Lower lobe of right lung (tissue), 2 donors: ENCODE results near the gene CD8B. TPM values are rescaled to one million over a fixed set of nuclear protein-coding genes. Genes with fewer than 3 reads are reported as not detected.
A peak's percentile ranks its signal among the peaks of the same experiment; 100 is the strongest.
"Not testable (repeated sequence)": the region's sequence is repeated elsewhere in the genome, so short reads cannot be mapped to it uniquely, and the experiment has no call there.

Source experiments
- ATAC-seq, 2 donors: fragments of 200-7000 bp; cut with Tn5 transposase; one replicate each; pipeline ENCODE4 v1.9.1; 2020 to 2022; ENCODE audit warnings: mild to moderate bottlenecking in 2 of 2, moderate library complexity in 2 of 2
- DNase-seq: peaks from one replicate; pipeline ENCODE4 v3.0.0-alpha.2; 2020
- H3K27ac ChIP-seq: fragments of 200-600 bp; one replicate; pipeline ENCODE4 v1.8.0; 2022
- H3K27me3 ChIP-seq: fragments of 200-600 bp; one replicate; pipeline ENCODE4 v1.8.0; 2022; ENCODE audit warnings: low read depth
- H3K36me3 ChIP-seq: fragments of 200-600 bp; one replicate; pipeline ENCODE4 v1.8.0; 2022; ENCODE audit warnings: mild to moderate bottlenecking
- H3K4me1 ChIP-seq: fragments of 200-600 bp; one replicate; pipeline ENCODE4 v1.8.0; 2022
- H3K4me3 ChIP-seq: fragments of 200-600 bp; one replicate; pipeline ENCODE4 v1.8.0; 2022; ENCODE audit warnings: mild to moderate bottlenecking
- H3K9me3 ChIP-seq: fragments of 200-600 bp; one replicate; pipeline ENCODE4 v1.8.0; 2022
- intact Hi-C: fragments of 100-400 bp; cut with DNase I; formaldehyde crosslinking; loops from one replicate; pipeline ENCODE4 v1.11.0; 2022
- total RNA-seq: library from RNA; stranded (reverse); fragmentation: NEBNext Ultra II Directional; extraction: Animal tissue kit (Norgen Biotek cat#: 25700); gene quantifications from one replicate; pipeline ENCODE4 v1.2.1, GENCODE V29; 2021
- TF ChIP-seq, protein P1 (sequence below): fragments of 200-600 bp; IDR thresholded peaks from one replicate; pipeline ENCODE4 v1.8.0; 2022; ENCODE audit warnings: antibody characterized with exemption, mild to moderate bottlenecking
- donor health status: DM: no; HTN: yes; CAD: no; lungs with severe emphysema.

CD8B gene
- total RNA-seq, 1 donor from 2014 or later: 1.5 TPM

DNA sequence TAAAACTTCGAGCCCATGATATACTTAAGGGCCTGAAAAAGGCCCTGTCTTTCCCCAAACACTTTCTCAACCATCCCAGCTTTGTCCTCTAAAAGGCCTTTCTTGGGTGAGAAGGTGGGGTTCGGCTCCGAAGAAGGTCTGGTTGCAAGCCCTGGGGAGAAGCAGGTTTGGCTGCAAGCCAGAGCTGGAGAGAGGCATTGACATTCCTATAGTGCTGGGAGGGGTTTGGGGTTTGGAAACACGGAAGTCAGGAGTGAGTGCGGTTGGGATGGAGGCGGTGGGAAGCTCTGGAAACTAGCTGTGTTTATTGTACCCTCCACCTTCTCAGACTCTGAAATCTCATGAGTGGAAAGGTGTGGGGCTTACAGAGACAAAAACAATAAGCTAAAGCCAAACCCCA lies 5.7 kb downstream of the CD8B start:
- intact Hi-C loops, H3K9me3 ChIP-seq, H3K27ac ChIP-seq, H3K4me3 ChIP-seq, H3K27me3 ChIP-seq, H3K36me3 ChIP-seq, H3K4me1 ChIP-seq: not testable (repeated sequence)
- peak; percentile 60 for DNase-seq
- peak; percentile 67 to 68 for ATAC-seq

DNA sequence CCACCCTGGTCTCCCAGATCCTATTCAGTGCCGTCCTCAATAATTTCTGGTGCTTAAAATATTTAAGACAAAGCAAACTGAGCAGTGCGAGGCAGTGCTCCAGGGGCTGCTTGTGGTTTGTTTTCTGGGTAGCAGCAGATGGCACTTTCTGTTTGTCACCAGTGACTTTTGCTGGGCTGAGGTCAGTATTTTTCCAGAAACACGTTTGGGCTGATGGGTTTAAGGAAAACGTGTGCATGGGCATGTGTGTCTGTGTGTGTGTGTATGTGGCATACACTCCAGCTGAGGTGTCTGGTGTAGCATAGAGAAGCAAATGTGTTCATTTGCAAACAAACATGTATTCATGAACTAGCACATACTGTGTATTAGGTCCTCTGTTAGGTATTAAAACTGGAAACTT lies 10.1 kb downstream of the CD8B start:
- intact Hi-C loops, H3K4me1 ChIP-seq, H3K4me3 ChIP-seq, DNase-seq, H3K27ac ChIP-seq, H3K9me3 ChIP-seq, H3K36me3 ChIP-seq, ATAC-seq, H3K27me3 ChIP-seq: not testable (repeated sequence)

DNA sequence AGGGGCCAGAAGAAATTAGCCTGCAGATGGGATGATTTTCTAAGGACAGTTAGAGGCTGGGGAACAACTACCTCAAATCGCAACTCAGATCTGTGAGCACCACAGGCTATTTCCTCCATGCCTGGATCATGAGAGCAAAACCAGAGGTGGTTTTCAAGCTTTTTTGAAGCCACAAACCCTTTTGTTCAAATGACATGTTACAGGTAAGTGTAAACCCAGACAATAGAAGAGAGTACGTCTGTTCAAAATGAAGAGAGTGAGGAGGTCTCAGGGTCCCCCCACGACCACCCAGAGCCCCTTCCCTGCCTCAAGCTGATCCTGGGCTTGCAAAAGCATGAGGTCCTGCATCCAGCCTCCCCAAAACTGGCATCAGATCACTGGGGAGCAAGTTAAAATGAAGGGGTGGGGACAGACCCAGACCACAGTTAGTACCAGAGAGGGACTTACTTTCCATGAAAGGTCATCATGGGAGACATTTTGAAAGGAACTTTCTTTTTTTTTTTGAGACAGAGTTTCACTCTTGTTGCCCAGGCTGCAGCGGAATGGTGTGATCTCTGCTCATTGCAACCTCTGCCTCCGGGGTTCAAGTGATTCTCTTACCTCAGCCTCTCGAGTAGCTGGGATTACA lies 19.0 kb downstream of the CD8B start:
- DNase-seq, H3K9me3 ChIP-seq, H3K27ac ChIP-seq, H3K4me3 ChIP-seq, H3K4me1 ChIP-seq, intact Hi-C loops, H3K36me3 ChIP-seq, H3K27me3 ChIP-seq, ATAC-seq: not testable (repeated sequence)

DNA sequence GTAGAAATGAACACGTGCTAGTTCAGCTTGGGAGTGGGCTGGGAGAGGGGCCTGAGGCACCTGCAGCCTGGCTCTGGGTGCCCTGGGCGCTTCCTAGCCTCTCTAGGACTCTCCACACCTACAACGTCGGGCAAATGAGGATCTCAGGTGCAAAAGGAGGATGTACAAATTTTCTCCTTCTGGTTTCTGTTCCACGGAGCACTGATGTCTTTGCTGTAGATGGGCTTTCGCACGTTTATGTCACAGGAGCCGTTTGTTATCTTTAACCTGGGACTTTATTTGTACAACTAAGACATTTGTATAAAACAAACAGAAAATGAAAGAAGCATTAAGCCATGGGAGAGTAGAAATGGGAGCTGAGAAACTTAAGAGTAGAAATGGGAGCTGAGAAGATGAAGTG lies 20.4 kb downstream of the CD8B start:
- H3K9me3 ChIP-seq, H3K4me1 ChIP-seq, H3K36me3 ChIP-seq, DNase-seq, H3K27me3 ChIP-seq, ATAC-seq, H3K27ac ChIP-seq, intact Hi-C loops, H3K4me3 ChIP-seq: not testable (repeated sequence)

DNA sequence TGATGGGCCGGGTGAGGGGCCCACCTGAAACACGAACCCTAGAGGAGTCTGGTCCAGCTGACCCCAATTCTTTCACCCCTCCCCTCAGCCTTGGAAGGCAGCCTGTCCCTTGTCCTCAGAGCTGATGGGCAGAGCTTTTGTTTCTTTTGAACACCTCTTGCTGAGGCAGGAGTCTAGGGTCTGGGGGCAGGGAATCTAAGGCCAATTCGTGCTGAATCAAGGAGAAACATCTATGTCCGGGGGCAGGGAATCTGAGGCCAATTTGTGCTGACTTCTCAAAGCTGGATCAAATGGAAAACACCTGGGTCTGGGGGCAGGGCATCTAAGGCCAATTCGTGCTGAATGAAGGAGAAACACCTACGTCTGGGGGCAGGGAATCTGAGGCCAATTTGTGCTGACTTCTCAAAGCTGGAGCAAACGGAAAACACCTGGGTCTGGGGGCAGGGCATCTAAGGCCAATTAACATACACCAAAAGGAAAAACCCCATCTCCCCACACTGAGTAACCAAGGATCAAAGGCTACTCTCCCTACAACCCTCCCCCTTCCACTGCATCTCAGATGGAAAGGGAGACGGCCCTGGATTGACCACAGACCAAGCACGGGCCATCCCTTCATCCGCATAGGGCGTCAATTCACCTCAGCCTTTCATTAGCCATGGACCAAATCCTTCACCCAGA lies 21.7 kb downstream of the CD8B start:
- DNase-seq, H3K4me1 ChIP-seq, H3K9me3 ChIP-seq, H3K36me3 ChIP-seq, H3K27ac ChIP-seq, intact Hi-C loops, ATAC-seq, H3K4me3 ChIP-seq, H3K27me3 ChIP-seq: not testable (repeated sequence)

DNA sequence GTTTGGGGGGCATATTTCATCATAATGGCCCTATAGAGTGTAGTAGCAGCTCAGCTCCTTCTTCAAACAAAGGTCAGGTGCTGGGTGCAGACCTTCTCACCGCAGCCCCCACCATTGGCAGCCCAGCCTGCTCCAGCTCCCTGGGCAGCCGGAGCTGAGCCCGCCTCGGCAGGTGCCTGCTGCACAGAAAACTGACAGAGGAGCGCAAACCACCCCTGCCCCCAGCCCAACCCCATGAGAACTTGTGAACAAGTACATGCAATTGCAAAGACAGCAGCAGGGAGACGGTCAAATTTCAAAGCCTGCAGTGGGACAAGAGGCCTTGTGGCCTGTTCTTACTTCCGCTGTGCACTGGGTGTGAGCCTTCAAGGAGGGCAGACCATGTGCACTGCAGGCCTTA lies 22.2 kb downstream of the CD8B start:
- H3K4me3 ChIP-seq, intact Hi-C loops, DNase-seq, H3K36me3 ChIP-seq, ATAC-seq, H3K27ac ChIP-seq, H3K4me1 ChIP-seq, H3K27me3 ChIP-seq, H3K9me3 ChIP-seq: not testable (repeated sequence)

DNA sequence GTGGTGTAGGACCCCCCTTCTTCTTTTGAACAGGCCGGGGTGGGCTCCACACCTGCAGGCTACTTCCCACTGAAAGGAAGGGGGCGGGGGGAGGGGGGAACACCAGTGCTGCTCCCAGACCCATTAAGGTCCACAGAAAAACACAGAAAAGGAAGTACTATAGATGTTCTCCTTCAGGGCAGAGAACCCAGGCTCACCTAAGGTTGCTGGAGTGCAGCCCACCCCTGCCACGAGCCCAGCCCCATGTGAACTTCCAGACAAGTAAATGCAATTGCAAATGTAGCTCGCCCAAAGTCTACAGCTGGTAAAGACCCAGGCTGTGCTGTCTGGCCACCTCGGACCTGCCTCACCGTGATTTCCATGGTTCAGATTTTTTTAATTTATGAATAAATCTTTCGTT lies 24.0 kb downstream of the CD8B start:
- H3K4me3 ChIP-seq, intact Hi-C loops, H3K9me3 ChIP-seq, H3K36me3 ChIP-seq, H3K27ac ChIP-seq, H3K4me1 ChIP-seq, DNase-seq, H3K27me3 ChIP-seq: not testable (repeated sequence)
- peak in 1 of 2 donors; percentile 3 for ATAC-seq

DNA sequence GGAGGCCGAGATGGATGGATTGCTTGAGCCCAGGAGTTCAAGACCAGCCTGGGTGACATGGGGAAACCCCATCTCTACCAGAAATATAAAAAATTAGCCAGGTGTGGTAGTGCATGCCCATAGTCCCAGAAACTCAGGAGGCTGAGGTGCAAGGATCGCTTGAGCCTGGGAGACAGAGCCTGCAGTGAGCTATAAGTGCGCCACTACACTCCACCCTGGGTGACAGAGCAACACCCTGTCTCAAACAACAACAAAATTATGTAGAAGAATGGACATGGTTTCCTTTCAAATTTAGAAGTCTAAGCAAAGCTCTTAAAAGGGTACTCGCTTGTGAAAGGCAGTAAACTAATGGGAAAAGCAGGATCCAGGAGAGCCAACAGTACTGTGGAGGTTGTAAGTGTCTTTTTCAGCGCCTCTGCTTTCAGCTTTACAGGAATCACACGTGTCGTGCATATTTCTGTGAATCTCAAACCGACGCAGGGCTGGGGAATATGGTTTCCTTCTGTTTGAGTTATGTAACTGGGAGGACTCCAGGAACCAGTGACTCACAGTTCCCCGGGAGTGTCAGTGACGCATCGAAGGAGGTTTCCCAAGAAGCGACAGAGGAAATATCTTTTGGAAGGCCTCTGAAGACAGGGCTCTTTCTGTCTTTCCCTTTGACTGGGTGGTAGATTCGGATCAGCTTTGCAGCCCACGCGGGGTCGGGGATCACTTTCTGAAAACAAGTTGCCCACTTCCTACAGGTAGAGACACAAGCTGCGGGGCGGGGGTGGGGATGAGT lies 24.6 kb downstream of the CD8B start:
- DNase-seq (peak; percentile 74), ATAC-seq (peak; percentile 89)
- H3K27me3 ChIP-seq, H3K36me3 ChIP-seq, H3K4me3 ChIP-seq, H3K4me1 ChIP-seq, intact Hi-C loops, H3K27ac ChIP-seq, H3K9me3 ChIP-seq: not testable (repeated sequence)

DNA sequence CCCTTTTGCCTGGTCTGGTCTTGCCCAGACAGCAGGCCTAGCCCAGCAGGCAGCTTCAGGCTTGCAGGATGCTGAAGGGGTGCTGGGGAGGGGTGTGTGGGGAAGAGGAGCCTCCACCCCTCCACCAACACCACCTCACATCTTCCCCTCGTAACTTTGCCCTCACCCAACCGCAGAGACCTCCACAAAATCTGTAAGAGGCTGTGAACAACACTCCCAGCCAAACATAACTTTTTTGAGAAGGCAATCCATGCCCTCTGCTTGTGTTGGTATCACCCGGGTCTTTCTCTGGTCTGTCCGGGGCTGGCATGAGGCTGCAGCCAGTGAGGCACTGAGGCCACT lies 26.2 kb downstream of the CD8B start:
- H3K27ac ChIP-seq, DNase-seq, ATAC-seq, H3K36me3 ChIP-seq, intact Hi-C loops, H3K4me3 ChIP-seq, H3K9me3 ChIP-seq, H3K27me3 ChIP-seq, H3K4me1 ChIP-seq: not testable (repeated sequence)

DNA sequence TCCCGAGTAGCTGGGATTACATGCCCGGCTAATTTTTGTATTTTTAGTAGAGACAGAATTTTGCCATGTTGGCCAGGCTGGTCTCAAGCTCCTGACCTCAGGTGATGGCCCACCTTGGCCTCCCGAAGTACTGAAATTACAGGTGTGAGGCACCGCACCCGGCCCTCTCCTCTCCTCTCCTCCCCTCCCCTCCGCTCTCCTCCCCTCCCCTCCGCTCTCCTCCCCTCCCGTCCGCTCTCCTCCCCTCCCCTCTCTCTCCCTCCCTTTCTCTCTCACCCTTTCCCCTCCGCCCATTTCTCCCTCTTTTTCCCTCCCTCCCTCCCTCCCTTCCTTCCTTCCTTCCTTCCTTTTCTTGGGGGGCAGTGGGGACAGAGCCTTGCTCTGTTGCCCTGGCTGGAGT lies 28.4 kb downstream of the CD8B start:
- Histone ChIP-seq H3K27ac (no peak overlapping the region), H3K36me3 (no peaks in the 10 kb centered on the region), H3K4me3 (no peak overlapping the region), H3K4me1 (no peaks in the 10 kb centered on the region), H3K9me3 (no peaks in the 10 kb centered on the region), H3K27me3 (no peaks in the 10 kb centered on the region)
- intact Hi-C loops: no loop called here
- TF ChIP-seq, protein P1, sequence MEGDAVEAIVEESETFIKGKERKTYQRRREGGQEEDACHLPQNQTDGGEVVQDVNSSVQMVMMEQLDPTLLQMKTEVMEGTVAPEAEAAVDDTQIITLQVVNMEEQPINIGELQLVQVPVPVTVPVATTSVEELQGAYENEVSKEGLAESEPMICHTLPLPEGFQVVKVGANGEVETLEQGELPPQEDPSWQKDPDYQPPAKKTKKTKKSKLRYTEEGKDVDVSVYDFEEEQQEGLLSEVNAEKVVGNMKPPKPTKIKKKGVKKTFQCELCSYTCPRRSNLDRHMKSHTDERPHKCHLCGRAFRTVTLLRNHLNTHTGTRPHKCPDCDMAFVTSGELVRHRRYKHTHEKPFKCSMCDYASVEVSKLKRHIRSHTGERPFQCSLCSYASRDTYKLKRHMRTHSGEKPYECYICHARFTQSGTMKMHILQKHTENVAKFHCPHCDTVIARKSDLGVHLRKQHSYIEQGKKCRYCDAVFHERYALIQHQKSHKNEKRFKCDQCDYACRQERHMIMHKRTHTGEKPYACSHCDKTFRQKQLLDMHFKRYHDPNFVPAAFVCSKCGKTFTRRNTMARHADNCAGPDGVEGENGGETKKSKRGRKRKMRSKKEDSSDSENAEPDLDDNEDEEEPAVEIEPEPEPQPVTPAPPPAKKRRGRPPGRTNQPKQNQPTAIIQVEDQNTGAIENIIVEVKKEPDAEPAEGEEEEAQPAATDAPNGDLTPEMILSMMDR: no peak
- no peak for ATAC-seq
- DNase-seq: no peak
